Mesenchymal stem cell (in vitro differentiated cells and primary cell): ENCODE results near the gene RFPL2.

Source experiments
- DNase-seq: peaks from one replicate; pipeline ENCODE4 v3.0.0-alpha.2; 2013
- H2AFZ ChIP-seq: one replicate; pipeline ENCODE4 v1.6.1; 2013; ENCODE audit warnings: low read depth, mild to moderate bottlenecking, control low read depth, inconsistent platforms, low read length, moderate library complexity
- H2AK5ac ChIP-seq: 2 replicates; pipeline ENCODE4 v1.6.1; 2013; ENCODE audit warnings: low read length, moderate library complexity, mild to moderate bottlenecking, inconsistent platforms; ENCODE audit not compliant: severe bottlenecking
- H2BK120ac ChIP-seq: one replicate; pipeline ENCODE4 v1.6.1; 2013; ENCODE audit warnings: low read depth, mild to moderate bottlenecking, inconsistent platforms, low read length, moderate library complexity
- H2BK12ac ChIP-seq, 2 experiments: one replicate each; pipeline ENCODE4 v1.6.1; 2013; ENCODE audit warnings: inconsistent platforms in 2 of 2, low read length in 2 of 2, mild to moderate bottlenecking in 2 of 2, moderate library complexity in 2 of 2, control low read depth in 1 of 2
- H2BK15ac ChIP-seq: one replicate; pipeline ENCODE4 v1.6.1; 2013; ENCODE audit warnings: mild to moderate bottlenecking, low read depth, inconsistent platforms; ENCODE audit not compliant: poor library complexity, severe bottlenecking
- H2BK5ac ChIP-seq: 2 replicates; pipeline ENCODE4 v1.6.1; 2013; ENCODE audit warnings: low read depth, mild to moderate bottlenecking, low read length, control low read depth, inconsistent platforms; ENCODE audit not compliant: poor library complexity, severe bottlenecking
- H3K14ac ChIP-seq, 2 experiments: one replicate each; pipeline ENCODE4 v1.6.1; 2013; ENCODE audit warnings: inconsistent platforms in 2 of 2, low read length in 2 of 2, control low read depth in 1 of 2, mild to moderate bottlenecking in 1 of 2, moderate library complexity in 1 of 2
- H3K18ac ChIP-seq, 2 experiments: one replicate each; pipeline ENCODE4 v1.6.1; 2013; ENCODE audit warnings: inconsistent platforms in 2 of 2, low read length in 2 of 2, control low read depth in 1 of 2, low read depth in 1 of 2, mild to moderate bottlenecking in 1 of 2
- H3K23ac ChIP-seq, 2 experiments: one replicate each; pipeline ENCODE4 v1.6.1; 2013; ENCODE audit warnings: inconsistent platforms in 2 of 2, low read length in 2 of 2, mild to moderate bottlenecking in 2 of 2, moderate library complexity in 2 of 2, control low read depth in 1 of 2
- H3K27ac ChIP-seq: 2 replicates; pipeline ENCODE4 v1.5.1; 2013; ENCODE audit warnings: mild to moderate bottlenecking, moderate library complexity, low read length, control low read depth, inconsistent platforms; ENCODE audit not compliant: poor library complexity, severe bottlenecking
- H3K27me3 ChIP-seq, 2 experiments: 2 replicates each; pipeline versions ENCODE4 v1.6.1 to v1.7.0; 2013; ENCODE audit warnings: low read length in 2 of 2, mild to moderate bottlenecking in 2 of 2, moderate library complexity in 2 of 2, control low read depth in 1 of 2, inconsistent platforms in 1 of 2; ENCODE audit not compliant: control insufficient read depth in 1 of 2, insufficient read depth in 1 of 2
- H3K36me3 ChIP-seq, 2 experiments: 2 replicates each; pipeline versions ENCODE4 v1.6.1 to v1.7.0; 2013; ENCODE audit warnings: low read length in 2 of 2, control low read depth in 1 of 2, inconsistent platforms in 1 of 2, low read depth in 1 of 2, mild to moderate bottlenecking in 1 of 2; ENCODE audit not compliant: insufficient read depth in 2 of 2, control insufficient read depth in 1 of 2
- H3K4ac ChIP-seq, 2 experiments: one replicate each; pipeline ENCODE4 v1.6.1; 2013; ENCODE audit warnings: inconsistent platforms in 2 of 2, low read length in 2 of 2, mild to moderate bottlenecking in 2 of 2, moderate library complexity in 2 of 2, control low read depth in 1 of 2, low read depth in 1 of 2
- H3K4me1 ChIP-seq: 2 replicates; pipeline ENCODE4 v1.6.1; 2013; ENCODE audit warnings: low read depth, low read length, control low read depth; ENCODE audit not compliant: control insufficient read depth, insufficient read depth
- H3K4me2 ChIP-seq: 2 replicates; pipeline ENCODE4 v1.6.1; 2013; ENCODE audit warnings: low read length, mild to moderate bottlenecking, inconsistent platforms; ENCODE audit not compliant: poor library complexity, severe bottlenecking
- H3K4me3 ChIP-seq, 2 experiments: 2 replicates each; pipeline versions ENCODE4 v1.5.1 to v1.7.0; 2013; ENCODE audit warnings: low read length in 2 of 2, mild to moderate bottlenecking in 2 of 2, control low read depth in 1 of 2, low read depth in 1 of 2; ENCODE audit not compliant: insufficient read depth in 1 of 2
- H3K79me1 ChIP-seq: replicated peaks from 2 replicates; pipeline ENCODE4 v1.6.1; 2013; ENCODE audit warnings: mild to moderate bottlenecking, control low read depth, low read length, inconsistent platforms; ENCODE audit not compliant: poor library complexity, severe bottlenecking
- H3K9ac ChIP-seq: 2 replicates; pipeline ENCODE4 v1.7.0; 2013; ENCODE audit warnings: mild to moderate bottlenecking, low read length, moderate library complexity
- H3K9me3 ChIP-seq: 2 replicates; pipeline ENCODE4 v1.7.0; 2013; ENCODE audit warnings: mild to moderate bottlenecking, low read length; ENCODE audit not compliant: control insufficient read depth
- H4K8ac ChIP-seq: one replicate; pipeline ENCODE4 v1.6.1; 2013; ENCODE audit warnings: inconsistent platforms, mild to moderate bottlenecking, low read length, moderate library complexity
- H4K91ac ChIP-seq: one replicate; pipeline ENCODE4 v1.6.1; 2013; ENCODE audit warnings: mild to moderate bottlenecking, low read length, inconsistent platforms
- WGBS: methylation state at CpG from one replicate; pipeline ENCODE4 v1.1.7; 2013; ENCODE audit warnings: mixed read lengths; 5-methylcytosine and 5-hydroxymethylcytosine counted together

The RFPL2 gene

DNA sequence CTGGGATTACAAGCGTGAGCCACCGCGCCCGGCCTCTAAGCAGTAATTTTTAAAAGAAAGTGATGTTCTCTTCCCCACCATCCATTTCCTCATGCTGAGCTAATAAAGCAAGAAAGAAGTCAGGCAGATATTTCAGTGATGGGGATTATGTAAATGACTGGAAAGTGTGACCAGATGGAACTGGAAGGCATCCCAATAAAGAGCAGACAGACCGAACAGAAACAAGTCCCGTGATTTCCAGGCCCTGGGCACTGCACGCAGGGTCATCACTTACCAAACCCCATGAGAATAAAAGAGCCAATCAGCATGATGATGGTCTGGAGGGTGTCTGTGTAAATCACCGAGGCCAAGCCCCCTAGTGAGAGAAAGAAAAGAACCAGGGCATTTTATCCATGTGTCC is 32.1 kb upstream of the RFPL2 start:
- H3K18ac ChIP-seq, result no peak overlapping the region
- H3K14ac ChIP-seq, result no peak overlapping the region
- no peak overlapping the region for H3K23ac ChIP-seq
- no peak overlapping the region for H2BK15ac ChIP-seq
- H2BK120ac ChIP-seq, result no peak overlapping the region
- H3K27me3 ChIP-seq, result peaks cover 6 to 42% of the 10 kb centered on the region in 2 experiments
- H2AFZ ChIP-seq, result no peak overlapping the region
- H3K4ac ChIP-seq, result no peak overlapping the region
- H3K36me3 ChIP-seq, result no peaks in the 10 kb centered on the region
- H3K4me1 ChIP-seq, result no peaks in the 10 kb centered on the region
- H4K91ac ChIP-seq, result no peak overlapping the region
- H2BK5ac ChIP-seq, result no peak overlapping the region
- no peak overlapping the region for H4K8ac ChIP-seq
- H3K79me1 ChIP-seq, result no peaks in the 10 kb centered on the region
- WGBS, result 67% methylated on average over 3 of the region's 8 CpGs
- no peaks in the 10 kb centered on the region for H3K9me3 ChIP-seq
- H3K9ac ChIP-seq, result no peak overlapping the region
- no peak overlapping the region for H2BK12ac ChIP-seq
- H2AK5ac ChIP-seq, result no peak overlapping the region
- DNase-seq, result no peak
- no peak overlapping the region for H3K4me2 ChIP-seq
- H3K27ac ChIP-seq, result no peak overlapping the region
- H3K4me3 ChIP-seq, result no peak overlapping the region

DNA sequence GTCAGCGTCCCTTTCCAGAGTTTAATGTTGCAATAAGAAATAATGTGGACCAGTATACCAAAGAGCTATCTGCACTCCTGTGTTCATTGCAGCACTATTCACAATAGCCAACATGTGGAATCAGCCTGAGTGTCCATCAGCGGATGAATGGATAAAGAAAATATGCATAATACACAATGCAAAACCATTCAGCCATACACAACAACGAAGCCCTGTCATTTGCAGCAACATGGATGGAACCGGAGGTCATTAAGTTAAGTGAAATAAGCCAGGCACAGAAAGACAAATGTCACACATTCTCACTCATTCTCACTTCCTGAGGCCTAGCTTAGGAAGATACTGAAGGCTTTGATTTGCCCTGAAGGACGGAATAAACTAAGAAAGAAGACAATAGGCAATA is 28.2 kb upstream of the RFPL2 start:
- Histone ChIP-seq H3K4me3 (no peak overlapping the region), H2BK15ac (no peak overlapping the region), H3K9ac (no peak overlapping the region), H3K4ac (no peak overlapping the region), H3K14ac (no peak overlapping the region), H3K18ac (no peak overlapping the region), H3K36me3 (no peaks in the 10 kb centered on the region), H3K79me1 (no peaks in the 10 kb centered on the region), H3K9me3 (no peaks in the 10 kb centered on the region), H2BK120ac (no peak overlapping the region), H3K27ac (no peak overlapping the region), H3K4me1 (no peaks in the 10 kb centered on the region), H3K4me2 (no peak overlapping the region), H2AFZ (no peak overlapping the region), H2BK5ac (no peak overlapping the region), H2AK5ac (no peak overlapping the region), H3K27me3 (peaks cover 4 to 41% of the 10 kb centered on the region in 2 experiments), H2BK12ac (no peak overlapping the region), H3K23ac (no peak overlapping the region), H4K8ac (no peak overlapping the region), H4K91ac (no peak overlapping the region)
- 58% methylated on average over 4 of the region's 5 CpGs for WGBS
- DNase-seq, result no peak

DNA sequence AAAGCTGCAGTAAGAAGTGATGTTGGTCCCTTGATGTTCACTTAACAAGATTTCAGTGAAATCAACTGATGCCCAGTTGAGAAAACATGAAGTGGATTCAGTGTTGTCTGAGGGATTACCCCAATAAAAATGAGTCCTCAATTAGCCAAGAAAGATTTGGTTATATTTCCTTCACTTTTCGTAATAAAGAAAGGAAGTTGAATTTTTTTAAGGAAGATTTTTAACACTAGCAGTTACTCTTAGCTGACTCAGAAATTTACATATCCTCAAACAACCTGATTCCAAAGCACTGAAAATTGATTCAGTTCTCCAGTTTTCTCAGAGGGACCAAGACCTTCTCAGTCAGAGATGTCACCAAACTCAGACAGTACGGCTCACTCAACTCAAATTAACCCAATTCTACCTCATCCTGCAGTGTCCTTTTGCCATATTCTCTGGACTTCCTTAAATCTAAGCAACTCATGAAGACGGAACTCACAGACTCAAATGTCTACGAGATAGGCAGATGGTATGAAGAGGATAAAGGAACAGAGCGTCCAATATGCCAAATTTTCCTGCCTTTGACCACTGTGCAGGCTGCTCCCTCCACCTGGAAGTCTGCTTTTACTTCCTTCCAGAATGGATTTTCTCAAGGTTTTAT is 27.4 kb upstream of the RFPL2 start:
- DNase-seq, result no peak
- Histone ChIP-seq H3K18ac (no peak overlapping the region), H3K4ac (no peak overlapping the region), H3K4me1 (no peaks in the 10 kb centered on the region), H3K36me3 (no peaks in the 10 kb centered on the region), H3K14ac (no peak overlapping the region), H2BK120ac (no peak overlapping the region), H3K9me3 (no peaks in the 10 kb centered on the region), H3K27ac (no peak overlapping the region), H4K8ac (no peak overlapping the region), H3K23ac (no peak overlapping the region), H2BK15ac (no peak overlapping the region), H3K4me3 (no peak overlapping the region), H2BK5ac (no peak overlapping the region), H2AFZ (no peak overlapping the region), H3K4me2 (no peak overlapping the region), H4K91ac (no peak overlapping the region), H3K79me1 (no peaks in the 10 kb centered on the region), H2BK12ac (no peak overlapping the region), H3K27me3 (peaks cover 0 to 35% of the 10 kb centered on the region in 2 experiments), H2AK5ac (no peak overlapping the region), H3K9ac (no peak overlapping the region)
- 90% methylated on average over 4 of the region's 5 CpGs for WGBS

DNA sequence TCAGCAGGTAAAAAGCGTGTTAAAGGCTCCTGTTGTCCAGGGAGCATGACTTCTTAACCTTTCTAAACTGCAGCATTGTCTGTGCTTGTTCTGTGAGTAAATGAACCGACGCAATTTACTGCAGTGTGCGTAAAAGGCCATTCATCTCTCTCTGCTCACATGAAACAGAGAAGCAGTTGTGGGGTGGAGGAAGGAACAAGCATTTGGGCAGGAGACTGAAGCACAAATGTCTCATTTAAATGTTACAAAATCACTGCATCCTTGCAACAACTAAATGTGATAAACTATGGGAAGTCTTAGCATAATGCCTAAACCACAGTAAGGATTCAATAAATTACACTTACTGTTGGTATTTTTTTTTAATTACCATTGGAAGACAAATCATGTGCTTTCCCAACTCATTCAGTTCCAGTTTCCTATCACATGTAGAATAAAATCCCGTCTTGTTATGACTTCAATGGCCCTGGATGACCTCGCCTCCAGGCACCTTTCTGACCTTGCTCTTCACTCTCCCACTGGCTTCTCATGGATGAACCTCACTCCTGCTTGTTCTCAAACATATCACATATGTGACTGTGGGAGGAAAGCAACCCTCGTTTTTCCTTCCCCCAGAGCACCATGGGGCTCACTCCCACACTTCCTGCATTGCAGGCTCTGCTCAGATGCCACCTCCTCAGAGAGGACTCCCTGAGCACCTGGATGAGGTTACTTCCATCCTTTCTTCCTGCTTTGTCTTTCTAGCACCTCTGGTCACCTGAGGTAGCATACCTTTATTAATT is 21.6 kb upstream of the RFPL2 start:
- no peak overlapping the region for H2BK120ac ChIP-seq
- H4K8ac ChIP-seq, result no peak overlapping the region
- no peak overlapping the region for H3K14ac ChIP-seq
- no peak overlapping the region for H3K4me3 ChIP-seq
- H3K36me3 ChIP-seq, result no peaks in the 10 kb centered on the region
- H3K27me3 ChIP-seq, result peaks cover 0 to 18% of the 10 kb centered on the region in 2 experiments
- H2AK5ac ChIP-seq, result no peak overlapping the region
- no peak overlapping the region for H3K27ac ChIP-seq
- H3K4ac ChIP-seq, result no peak overlapping the region
- WGBS, result 56% methylated on average over 7 of the region's 7 CpGs
- no peak overlapping the region for H2BK15ac ChIP-seq
- H2BK5ac ChIP-seq, result no peak overlapping the region
- DNase-seq, result no peak
- H2BK12ac ChIP-seq, result no peak overlapping the region
- no peak overlapping the region for H3K4me2 ChIP-seq
- no peak overlapping the region for H4K91ac ChIP-seq
- no peaks in the 10 kb centered on the region for H3K79me1 ChIP-seq
- no peaks in the 10 kb centered on the region for H3K4me1 ChIP-seq
- no peak overlapping the region for H2AFZ ChIP-seq
- no peak overlapping the region for H3K9ac ChIP-seq
- no peak overlapping the region for H3K18ac ChIP-seq
- H3K23ac ChIP-seq, result no peak overlapping the region
- H3K9me3 ChIP-seq, result no peaks in the 10 kb centered on the region
